GM19395 (cell line): ENCODE data around the gene ITPRIPL2.

Experiments
- ATAC-seq: cut with Tn5 transposase; IDR thresholded peaks from one replicate; pipeline ENCODE4 v1.9.1; 2021; ENCODE audit warnings: mild to moderate bottlenecking, moderate library complexity; ENCODE audit not compliant: unreplicated experiment

The ITPRIPL2 gene

DNA sequence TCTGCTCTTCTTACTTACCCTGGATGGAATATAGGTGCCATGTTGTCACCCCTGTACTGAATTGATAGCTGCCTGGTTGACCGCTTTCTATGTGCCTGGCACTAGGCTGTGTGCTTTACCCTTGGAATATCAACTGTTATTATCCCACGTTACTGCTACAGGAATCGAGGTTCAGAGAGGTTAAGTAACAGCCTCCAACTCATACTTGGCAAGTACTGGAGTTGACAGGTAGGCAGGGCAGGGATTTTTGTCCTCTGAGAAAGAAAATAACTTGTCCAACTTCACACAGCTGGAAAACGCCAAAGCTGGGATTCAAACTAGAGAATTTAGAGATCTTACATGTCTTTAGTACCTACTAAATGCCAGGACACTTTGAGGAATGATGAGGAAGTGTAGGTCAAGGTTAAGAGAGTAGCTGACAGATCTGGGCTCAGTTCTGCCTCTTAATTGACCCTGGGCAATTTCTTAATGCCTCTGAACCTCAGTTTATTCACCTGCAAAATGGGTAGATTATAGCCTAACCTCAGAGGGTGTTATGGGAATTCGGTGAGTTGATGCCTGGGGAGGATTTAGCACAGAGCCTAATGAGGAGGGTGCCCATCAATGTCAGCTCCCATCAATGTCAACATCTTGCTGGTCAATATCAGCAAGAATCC lies 25.8 kb downstream of the ITPRIPL2 start:
- ATAC-seq: no peak

- ATAC-seq: no peak
Measured at GRCh38 chr16:19140396-19140795, 26.6 kb downstream of the ITPRIPL2 start.

GRCh38 chr16:19142939-19143598 lies 29.3 kb downstream of the ITPRIPL2 start:
- no peak for ATAC-seq

- no peak for ATAC-seq
Measured at GRCh38 chr16:19143599-19143956, 29.8 kb downstream of the ITPRIPL2 start.

DNA sequence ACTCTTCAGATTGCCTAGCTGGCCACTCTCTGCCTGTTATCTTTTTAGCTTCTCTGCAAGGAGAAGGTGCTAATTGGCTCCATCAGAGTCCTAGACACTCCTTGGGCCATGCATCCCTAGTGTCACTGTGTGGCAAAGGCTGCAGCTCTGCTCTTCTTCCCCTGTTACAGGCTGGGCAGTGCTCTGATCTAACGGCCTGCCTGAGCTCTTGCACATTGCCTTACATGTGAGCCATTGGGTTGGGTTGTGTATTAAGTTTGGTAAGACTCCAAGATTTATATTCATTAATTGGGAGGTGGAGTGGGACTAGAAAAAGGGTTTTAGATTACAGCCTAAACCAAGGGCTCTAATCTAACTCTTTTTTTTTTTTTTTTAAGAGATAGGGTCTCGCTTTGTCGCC lies 31.2 kb downstream of the ITPRIPL2 start:
- ATAC-seq: no peak

DNA sequence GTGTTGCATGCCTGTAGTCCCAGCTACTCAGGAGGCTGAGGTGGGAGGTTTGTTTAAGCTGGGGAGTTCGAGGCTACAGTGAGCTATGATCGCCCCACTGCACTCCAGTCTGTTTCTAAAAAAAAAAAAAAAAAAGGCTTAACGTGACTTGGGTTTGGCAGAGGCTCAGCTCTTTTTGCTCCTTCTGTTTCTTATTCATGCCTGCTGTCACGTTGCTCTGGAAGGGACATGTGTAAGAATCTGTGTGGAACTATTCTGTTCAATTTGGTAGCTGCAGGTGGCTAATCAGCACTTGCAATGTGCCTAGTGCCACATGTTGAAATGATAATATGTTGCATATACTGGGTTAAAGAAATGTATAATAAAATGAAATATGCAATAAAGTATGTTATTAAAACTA lies 33.4 kb downstream of the ITPRIPL2 start:
- ATAC-seq: no peak

GRCh38 chr16:19147627-19148026 lies 33.9 kb downstream of the ITPRIPL2 start:
- no peak for ATAC-seq

DNA sequence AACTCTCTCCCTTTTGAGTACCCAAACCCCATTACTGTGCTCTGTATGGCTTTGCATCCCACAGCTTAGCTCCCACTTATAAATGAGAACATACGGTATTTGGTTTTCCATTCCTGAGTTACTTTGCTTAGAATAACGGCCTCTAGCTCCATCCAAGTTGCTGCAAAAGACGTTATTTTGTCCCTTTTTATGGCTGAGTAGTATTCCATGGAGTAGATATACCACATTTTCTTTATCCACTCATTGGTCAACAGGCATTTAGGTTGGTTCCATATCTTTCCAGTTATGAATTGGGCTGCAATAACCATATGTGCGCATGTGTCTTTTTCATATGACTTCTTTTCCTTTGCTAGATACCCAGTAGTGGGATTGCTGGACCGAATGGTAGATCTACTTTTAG lies 34.4 kb downstream of the ITPRIPL2 start:
- no peak for ATAC-seq

GRCh38 chr16:19151310-19151709 lies 37.5 kb downstream of the ITPRIPL2 start:
- no peak for ATAC-seq

- ATAC-seq: no peak
Measured at GRCh38 chr16:19152042-19152441, 38.3 kb downstream of the ITPRIPL2 start.

- no peak for ATAC-seq
Measured at GRCh38 chr16:19153876-19154275, 40.1 kb downstream of the ITPRIPL2 start.

DNA sequence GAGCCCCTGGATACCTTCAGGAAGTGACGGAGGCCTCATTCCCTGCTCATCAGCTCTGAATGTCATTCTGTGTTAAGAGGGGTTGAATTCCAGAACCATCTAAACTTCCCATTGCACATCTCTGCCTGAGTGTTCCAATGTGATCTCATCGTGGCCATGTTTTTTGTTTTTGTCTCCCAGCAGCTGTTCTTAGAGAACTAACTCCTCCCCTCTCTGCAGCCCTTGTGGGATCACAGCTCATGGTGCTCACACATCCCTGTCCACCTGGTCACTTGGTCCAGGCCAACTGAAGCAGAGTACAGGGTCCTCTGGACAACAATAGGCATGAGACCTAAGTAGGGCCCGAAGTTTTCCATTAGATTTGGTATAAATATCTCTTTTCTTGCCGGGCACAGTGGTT lies 48.3 kb downstream of the ITPRIPL2 start:
- ATAC-seq: no peak

- no peak for ATAC-seq
Measured at GRCh38 chr16:19163215-19163614, 49.5 kb downstream of the ITPRIPL2 start.

GRCh38 chr16:19164285-19164684 lies 50.5 kb downstream of the ITPRIPL2 start:
- no peak for ATAC-seq

- ATAC-seq: no peak
Measured at GRCh38 chr16:19165101-19165500, 51.3 kb downstream of the ITPRIPL2 start.

DNA sequence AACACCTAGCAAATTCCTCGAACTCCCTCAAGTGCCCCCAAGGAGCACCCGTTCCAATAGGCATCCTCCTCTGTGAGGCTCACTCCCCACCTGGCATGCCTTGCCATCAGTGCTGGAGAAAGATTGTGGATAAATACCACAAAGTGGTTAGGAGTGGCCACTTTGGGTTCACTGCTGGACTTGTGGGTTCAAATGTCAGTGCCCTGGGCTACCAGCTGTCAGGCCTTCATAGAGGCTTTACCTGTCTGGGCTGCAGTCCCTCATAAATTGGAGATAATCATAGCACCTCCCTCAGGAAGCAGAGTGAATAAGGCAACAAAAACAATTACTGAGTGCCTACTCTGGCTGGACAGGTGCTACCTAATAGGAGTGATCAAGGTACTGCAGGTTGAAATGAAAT lies 52.7 kb downstream of the ITPRIPL2 start:
- ATAC-seq: no peak

DNA sequence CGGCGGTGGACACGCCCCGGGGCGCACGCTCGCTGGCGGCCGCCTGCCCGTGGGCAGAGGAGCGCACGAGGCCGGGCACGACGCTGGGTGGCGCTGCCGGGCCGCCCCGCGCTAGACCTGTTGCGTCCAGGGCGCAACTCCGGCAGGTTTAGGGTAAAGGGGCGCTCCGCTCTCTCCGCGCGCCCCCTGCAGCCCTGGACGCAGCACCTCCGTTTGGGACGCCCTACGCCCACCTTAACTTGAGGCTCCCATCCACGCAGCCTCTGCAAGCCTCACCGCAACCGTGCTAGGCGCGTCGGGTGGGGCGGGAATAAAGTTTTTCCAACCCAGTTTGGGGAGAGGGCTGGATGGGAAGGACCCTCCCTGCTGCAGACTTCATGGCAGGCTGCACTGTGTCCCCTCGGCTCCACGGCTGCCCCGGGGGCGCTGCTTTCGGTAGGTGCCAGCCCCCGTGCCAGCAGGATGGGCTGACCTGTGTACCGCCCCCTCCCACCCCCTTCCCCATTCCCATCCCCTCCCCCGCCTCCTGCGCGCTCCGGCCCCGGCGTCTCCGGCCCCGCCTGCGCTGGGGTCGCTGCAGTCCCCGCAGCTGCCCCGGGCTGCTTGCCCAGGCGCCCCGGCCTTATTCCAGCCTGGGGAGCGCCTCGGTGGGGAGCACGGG lies 54.1 kb downstream of the ITPRIPL2 start, which contains the start of gene SYT17:
SYT17 (plus strand) TSS at position 531 of the 661 bp plus-strand sequence. CDS start 407 bp downstream, outside the sequence.
- no peak for ATAC-seq

DNA sequence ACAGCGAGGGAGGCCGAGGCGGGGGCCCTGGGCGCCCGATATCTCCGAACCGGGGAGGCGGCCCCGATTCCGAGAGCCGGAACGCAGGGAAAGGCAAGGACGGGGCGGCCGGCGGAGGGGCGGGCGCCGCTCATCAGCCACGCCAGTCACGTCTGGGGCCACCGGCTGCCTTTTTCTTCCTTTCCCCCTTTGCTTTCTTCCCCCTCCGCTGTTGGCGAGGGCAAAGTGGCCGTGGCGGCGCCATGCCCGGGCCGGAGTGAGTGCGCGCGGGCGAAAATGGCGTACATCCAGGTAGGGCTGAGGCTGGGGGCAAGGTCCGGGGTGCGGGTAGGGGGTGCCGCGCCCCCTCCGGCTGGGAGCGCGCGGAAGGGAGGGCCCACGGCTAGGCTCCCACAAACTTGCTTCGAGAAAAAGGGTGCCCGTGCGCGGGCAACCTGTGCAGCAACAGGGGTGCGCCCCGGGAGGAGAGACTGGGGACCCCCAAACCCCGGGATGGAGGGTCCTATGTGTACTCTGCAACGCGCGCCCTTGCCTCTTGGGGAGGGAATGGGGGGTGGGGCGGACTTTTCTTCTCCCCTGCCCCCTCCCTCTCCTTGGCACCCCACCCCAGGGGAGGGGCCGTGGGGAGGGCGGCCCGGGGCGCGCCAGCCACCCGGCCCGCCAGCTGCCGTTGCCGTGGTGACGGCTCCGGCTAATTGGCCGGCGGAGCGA lies 54.8 kb downstream of the ITPRIPL2 start:
- no peak for ATAC-seq

GRCh38 chr16:19169082-19169639 lies 55.4 kb downstream of the ITPRIPL2 start:
- ATAC-seq: no peak

GRCh38 chr16:19170043-19170655 lies 56.4 kb downstream of the ITPRIPL2 start:
- no peak for ATAC-seq
